NT2/D1 (cell line): ENCODE measurements around the gene BSCL2.
"Not testable (repeated sequence)": the region's sequence is repeated elsewhere in the genome, so short reads cannot be mapped to it uniquely, and the experiment has no call there.

Experiments
- DNase-seq: peaks from one replicate; pipeline ENCODE4 v3.0.0-alpha.2; 2011; ENCODE audit warnings: low read depth, low spot score
- H3K27me3 ChIP-seq: 2 replicates; pipeline ENCODE4 v1.6.0; 2011; ENCODE audit warnings: mild to moderate bottlenecking; ENCODE audit not compliant: insufficient read length, insufficient read depth
- H3K36me3 ChIP-seq: 2 replicates; pipeline ENCODE4 v1.6.1; 2011; ENCODE audit warnings: mild to moderate bottlenecking, low read length, mixed read lengths; ENCODE audit not compliant: insufficient read depth, insufficient read length
- H3K4me1 ChIP-seq: 2 replicates; pipeline ENCODE4 v1.5.1; 2011; ENCODE audit not compliant: insufficient read depth, insufficient read length
- H3K4me3 ChIP-seq: 2 replicates; pipeline ENCODE4 v1.5.1; 2011; ENCODE audit warnings: low read depth; ENCODE audit not compliant: insufficient read length
- H3K9ac ChIP-seq: 2 replicates; pipeline ENCODE4 v1.6.0; 2011; ENCODE audit warnings: low read depth; ENCODE audit not compliant: insufficient read length
- H3K9me3 ChIP-seq: 2 replicates; pipeline ENCODE4 v1.5.1; 2011; ENCODE audit warnings: mild to moderate bottlenecking, low read length; ENCODE audit not compliant: insufficient read depth
- SUZ12 ChIP-seq: IDR thresholded peaks from 2 replicates; pipeline ENCODE4 v1.6.1; 2011; ENCODE audit not compliant: insufficient read length, insufficient read depth; ENCODE audit errors: extremely low read depth
- YY1 ChIP-seq: IDR thresholded peaks from 2 replicates; pipeline ENCODE4 v1.6.1; 2011; ENCODE audit not compliant: insufficient read length, insufficient read depth
- ZNF274 ChIP-seq: IDR thresholded peaks from 2 replicates; pipeline ENCODE4 v1.6.1; 2011; ENCODE audit warnings: mild to moderate bottlenecking, low read depth, low read length

BSCL2 gene

GRCh38 chr11:62678770-62679696 is 28.2 kb downstream of the BSCL2 start, which contains the start of gene UBXN1:
TSS of gene UBXN1 (minus strand) at chr11:62679073. CDS start at chr11:62678923, 150 bp downstream.
- H3K9me3 ChIP-seq, result no peaks in the 10 kb centered on the region
- no peaks in the 10 kb centered on the region for H3K27me3 ChIP-seq
- no peak for DNase-seq
- peaks cover 33% of the 10 kb centered on the region for H3K36me3 ChIP-seq
- TF ChIP-seq SUZ12 (no peak), ZNF274 (no peak), YY1 (no peak)
- peak within 1 kb of the TSS; percentile 98 for H3K9ac ChIP-seq
- H3K4me1 ChIP-seq, result peaks cover 3% of the 10 kb centered on the region
- H3K4me3 ChIP-seq, result peak within 1 kb of the TSS; percentile 97

GRCh38 chr11:62678433-62678769 is 28.8 kb downstream of the BSCL2 start:
- Histone ChIP-seq H3K4me1 (peaks cover 3% of the 10 kb centered on the region), H3K27me3 (no peaks in the 10 kb centered on the region), H3K4me3 (peak overlapping the region; percentile 97), H3K9me3 (no peaks in the 10 kb centered on the region), H3K9ac (peak overlapping the region; percentile 98), H3K36me3 (peaks cover 40% of the 10 kb centered on the region)
- no peak for TF ChIP-seq SUZ12
- TF ChIP-seq ZNF274, result no peak
- no peak for TF ChIP-seq YY1
- DNase-seq, result no peak

- Histone ChIP-seq H3K9me3 (no peaks in the 10 kb centered on the region), H3K9ac (peak overlapping the region; percentile 98), H3K4me1 (peaks cover 5% of the 10 kb centered on the region), H3K4me3 (peak overlapping the region; percentile 97), H3K36me3 (peaks cover 47% of the 10 kb centered on the region), H3K27me3 (no peaks in the 10 kb centered on the region)
- TF ChIP-seq YY1 (no peak), ZNF274 (no peak), SUZ12 (no peak)
- no peak for DNase-seq
Observed at GRCh38 chr11:62677714-62678113, 29.5 kb downstream of the BSCL2 start.

GRCh38 chr11:62677156-62677555 is 30.1 kb downstream of the BSCL2 start:
- Histone ChIP-seq H3K36me3 (peaks cover 48% of the 10 kb centered on the region), H3K9me3 (no peaks in the 10 kb centered on the region), H3K9ac (peak overlapping the region; percentile 23), H3K4me1 (peaks cover 5% of the 10 kb centered on the region), H3K27me3 (no peaks in the 10 kb centered on the region), H3K4me3 (no peak overlapping the region)
- no peak for TF ChIP-seq YY1
- no peak for TF ChIP-seq SUZ12
- no peak for TF ChIP-seq ZNF274
- no peak for DNase-seq

- Histone ChIP-seq H3K27me3 (no peaks in the 10 kb centered on the region), H3K36me3 (peaks cover 48% of the 10 kb centered on the region), H3K9me3 (no peaks in the 10 kb centered on the region), H3K9ac (no peak overlapping the region), H3K4me1 (peaks cover 5% of the 10 kb centered on the region), H3K4me3 (no peak overlapping the region)
- no peak for DNase-seq
- no peak for TF ChIP-seq SUZ12
- no peak for TF ChIP-seq ZNF274
- no peak for TF ChIP-seq YY1
Observed at GRCh38 chr11:62676698-62677097, 30.5 kb downstream of the BSCL2 start.

- H3K4me1 ChIP-seq, DNase-seq, H3K4me3 ChIP-seq, H3K9me3 ChIP-seq, H3K9ac ChIP-seq, H3K27me3 ChIP-seq: not testable (repeated sequence)
- peaks cover 48% of the 10 kb centered on the region for H3K36me3 ChIP-seq
Observed at GRCh38 chr11:62675415-62675814, 31.8 kb downstream of the BSCL2 start.

GRCh38 chr11:62673196-62673525 is 34.1 kb downstream of the BSCL2 start:
- Histone ChIP-seq H3K36me3 (peaks cover 57% of the 10 kb centered on the region), H3K9me3 (no peaks in the 10 kb centered on the region), H3K9ac (peak overlapping the region; percentile 98), H3K4me3 (no peak overlapping the region), H3K4me1 (peaks cover 5% of the 10 kb centered on the region), H3K27me3 (no peaks in the 10 kb centered on the region)
- DNase-seq, result no peak
- TF ChIP-seq SUZ12 (no peak), ZNF274 (no peak), YY1 (no peak)
